Upper lobe of left lung (tissue), 6 donors: ENCODE data around the gene C5orf15. TPM values are rescaled to one million over a fixed set of nuclear protein-coding genes. Genes with fewer than 3 reads are reported as not detected.

Experiments
- ATAC-seq, 2 donors: fragments of 200-7000 bp; cut with Tn5 transposase; one replicate each; pipeline ENCODE4 v1.9.1; 2022; ENCODE audit warnings: mild to moderate bottlenecking in 2 of 2, moderate library complexity in 2 of 2; ENCODE audit not compliant: low FRiP score in 2 of 2
- DNase-seq, 2 donors: peaks; one replicate each; pipeline ENCODE4 v3.0.0-alpha.2; 2019 to 2020
- H3K27ac ChIP-seq, 4 donors: fragments of 200-600 bp; sonication (generic); one replicate each; pipeline ENCODE4 v1.5.1; 2016 to 2019
- H3K27me3 ChIP-seq, 4 donors: fragments of 200-600 bp; sonication (generic); one replicate each; pipeline ENCODE4 v1.5.1; 2017 to 2019
- H3K36me3 ChIP-seq, 4 donors: fragments of 200-600 bp; sonication (generic); one replicate each; pipeline ENCODE4 v1.5.1; 2016 to 2019
- H3K4me1 ChIP-seq, 4 donors: fragments of 200-600 bp; sonication (generic); one replicate each; pipeline ENCODE4 v1.5.1; 2018 to 2019
- H3K4me3 ChIP-seq, 4 donors: fragments of 200-600 bp; sonication (generic); one replicate each; pipeline ENCODE4 v1.5.1; 2017 to 2019; ENCODE audit warnings: mild to moderate bottlenecking in 2 of 4, moderate library complexity in 1 of 4
- H3K9me3 ChIP-seq, 4 donors: fragments of 200-600 bp; sonication (generic); one replicate each; pipeline ENCODE4 v1.5.1; 2018 to 2019
- CTCF ChIP-seq, 6 experiments: fragments of 450-650 bp in 4 of 6; fragments of 200-600 bp in 2 of 6; sonication (generic) in 2 of 6; IDR thresholded peaks; one replicate each; pipeline ENCODE4 v1.5.1; 2016 to 2019; ENCODE audit warnings: antibody characterized with exemption in 6 of 6
- EP300 ChIP-seq, 4 donors: sonication (generic); formaldehyde crosslinking; IDR thresholded peaks; one replicate each; pipeline ENCODE4 v1.5.1; 2017; ENCODE audit warnings: antibody characterized with exemption in 4 of 4, control low read depth in 2 of 4
- POLR2A ChIP-seq, 4 donors: fragments of 450-650 bp; IDR thresholded peaks; one replicate each; pipeline ENCODE4 v1.5.1; 2016 to 2017; ENCODE audit warnings: antibody characterized with exemption in 4 of 4, mild to moderate bottlenecking in 2 of 4
- POLR2AphosphoS5 ChIP-seq, 2 donors: sonication (generic); formaldehyde crosslinking; IDR thresholded peaks; one replicate each; pipeline ENCODE4 v1.5.1; 2017; ENCODE audit warnings: antibody characterized with exemption in 2 of 2
- WGBS, 2 donors: methylation state at CpG; one replicate each; pipeline ENCODE4 v1.1.5; 2017 to 2018; 5-methylcytosine and 5-hydroxymethylcytosine counted together
- total RNA-seq, 6 donors: library from RNA; depleted of rRNA in 4 of 6; stranded (reverse); fragments of >200 nt in 4 of 6; gene quantifications; one replicate each; pipeline versions ENCODE4 v1.1.0 to v1.2.1, GENCODE V29; 2016 to 2021
- donor health status: DM: no; HTN: no; CAD: no; lungs with moderate emphysema.
- donor health status: DM: no; HTN: yes; CAD: no; lungs with severe emphysema.

Gene C5orf15
- total RNA-seq, 6 donors from 2014 or later = 15.1 to 65.5 (median 39.7) TPM

- H3K4me1 ChIP-seq = peaks cover 0 to 13% (median 2%) of the 10 kb centered on the region in 4 donors
- ATAC-seq (peak in 1 of 2 donors; percentile 24), DNase-seq (no peak)
- TF ChIP-seq POLR2A (IDR thresholded peaks at IDR 0.05) (no peak), EP300 (IDR thresholded peaks at IDR 0.05) (no peak), CTCF (IDR thresholded peaks at IDR 0.05) (no peak), POLR2AphosphoS5 (IDR thresholded peaks at IDR 0.05) (no peak)
- H3K9me3 ChIP-seq = no peaks in the 10 kb centered on the region
- peak overlapping the region in 3 of 4 donors; percentile 17 to 66 (median 53) for H3K27ac ChIP-seq
- H3K4me3 ChIP-seq = no peak overlapping the region
- peaks cover 0 to 40% (median 11%) of the 10 kb centered on the region in 4 donors for H3K36me3 ChIP-seq
- H3K27me3 ChIP-seq = no peaks in the 10 kb centered on the region
- WGBS, 2 donors = 83 to 85% methylated on average over 9 to 10 of the region's 10 CpGs
Measured at GRCh38 chr5:133953568-133954145, 14.8 kb downstream of the C5orf15 start.

- H3K4me1 ChIP-seq = peaks cover 0 to 13% (median 2%) of the 10 kb centered on the region in 4 donors
- H3K27ac ChIP-seq = peak overlapping the region; percentile 17 to 66 (median 50)
- no peak for TF ChIP-seq EP300 (IDR thresholded peaks at IDR 0.05)
- peak in 1 of 2 donors; percentile 30 for TF ChIP-seq POLR2AphosphoS5 (IDR thresholded peaks at IDR 0.05)
- H3K36me3 ChIP-seq = peaks cover 0 to 36% (median 10%) of the 10 kb centered on the region in 4 donors
- DNase-seq (peak in 1 of 2 donors; percentile 26), ATAC-seq (peak; percentile 76 to 96)
- H3K27me3 ChIP-seq = no peaks in the 10 kb centered on the region
- no peak overlapping the region for H3K4me3 ChIP-seq
- H3K9me3 ChIP-seq = no peaks in the 10 kb centered on the region
- 80 to 81% methylated on average over 10 of the region's 10 CpGs for WGBS, 2 donors
Measured at GRCh38 chr5:133952729-133953567, 15.5 kb downstream of the C5orf15 start.

GRCh38 chr5:133950821-133951612, 17.4 kb downstream of the C5orf15 start:
- WGBS, 2 donors = 84 to 85% methylated on average over 7 of the region's 7 CpGs

GRCh38 chr5:133948721-133949120, 19.7 kb downstream of the C5orf15 start:
- H3K36me3 ChIP-seq = no peaks in the 10 kb centered on the region
- ATAC-seq = no peak
- TF ChIP-seq POLR2A (IDR thresholded peaks at IDR 0.05) (no peak), POLR2AphosphoS5 (IDR thresholded peaks at IDR 0.05) (no peak), EP300 (IDR thresholded peaks at IDR 0.05) (no peak), CTCF (IDR thresholded peaks at IDR 0.05) (no peak)

More at GRCh38 chr5:133950821-133951612, 17.4 kb downstream of the C5orf15 start:
- Histone ChIP-seq H3K36me3 (peaks cover 0 to 17% (median 4%) of the 10 kb centered on the region in 4 donors), H3K4me3 (no peak overlapping the region), H3K27me3 (no peaks in the 10 kb centered on the region), H3K27ac (peak overlapping the region in 2 of 4 donors; percentile 21 to 54), H3K4me1 (peaks cover 0 to 13% (median 2%) of the 10 kb centered on the region in 4 donors), H3K9me3 (no peaks in the 10 kb centered on the region)
- DNase-seq (no peak), ATAC-seq (no peak)
- TF ChIP-seq POLR2A (IDR thresholded peaks at IDR 0.05) (no peak), CTCF (IDR thresholded peaks at IDR 0.05) (no peak), POLR2AphosphoS5 (IDR thresholded peaks at IDR 0.05) (no peak), EP300 (IDR thresholded peaks at IDR 0.05) (no peak)

GRCh38 chr5:133947431-133947841, 21.0 kb downstream of the C5orf15 start:
- WGBS, 2 donors = 71 to 76% methylated on average over 5 of the region's 5 CpGs
- ATAC-seq (no peak), DNase-seq (no peak)
- TF ChIP-seq POLR2A (IDR thresholded peaks at IDR 0.05) = no peak
- no peak for TF ChIP-seq EP300 (IDR thresholded peaks at IDR 0.05)
- TF ChIP-seq CTCF (IDR thresholded peaks at IDR 0.05) = no peak
- TF ChIP-seq POLR2AphosphoS5 (IDR thresholded peaks at IDR 0.05) = no peak
- no peaks in the 10 kb centered on the region for H3K36me3 ChIP-seq
- no peaks in the 10 kb centered on the region for H3K27me3 ChIP-seq
- H3K27ac ChIP-seq = no peak overlapping the region
- no peaks in the 10 kb centered on the region for H3K9me3 ChIP-seq
- no peak overlapping the region for H3K4me3 ChIP-seq
- H3K4me1 ChIP-seq = peaks cover 3 to 10% (median 6%) of the 10 kb centered on the region in 4 donors

More at GRCh38 chr5:133948721-133949120, 19.7 kb downstream of the C5orf15 start:
- no peaks in the 10 kb centered on the region for H3K9me3 ChIP-seq
- H3K4me1 ChIP-seq = peaks cover 0 to 13% (median 2%) of the 10 kb centered on the region in 4 donors
- H3K27me3 ChIP-seq = no peaks in the 10 kb centered on the region
- DNase-seq = no peak
- H3K4me3 ChIP-seq = no peak overlapping the region
- no peak overlapping the region for H3K27ac ChIP-seq
